ENCODE measurements around the gene FAM83B. TPM values are rescaled to one million over a fixed set of nuclear protein-coding genes. Genes with fewer than 3 reads are reported as not detected.
A peak's percentile ranks its signal among the peaks of the same experiment; 100 is the strongest.

FAM83B gene
- total and polyA plus RNA-seq, 2 of the 13 experiments (the other 11 are each of a cell fraction or from before 2014, with no cell fraction given) = not detected

DNA sequence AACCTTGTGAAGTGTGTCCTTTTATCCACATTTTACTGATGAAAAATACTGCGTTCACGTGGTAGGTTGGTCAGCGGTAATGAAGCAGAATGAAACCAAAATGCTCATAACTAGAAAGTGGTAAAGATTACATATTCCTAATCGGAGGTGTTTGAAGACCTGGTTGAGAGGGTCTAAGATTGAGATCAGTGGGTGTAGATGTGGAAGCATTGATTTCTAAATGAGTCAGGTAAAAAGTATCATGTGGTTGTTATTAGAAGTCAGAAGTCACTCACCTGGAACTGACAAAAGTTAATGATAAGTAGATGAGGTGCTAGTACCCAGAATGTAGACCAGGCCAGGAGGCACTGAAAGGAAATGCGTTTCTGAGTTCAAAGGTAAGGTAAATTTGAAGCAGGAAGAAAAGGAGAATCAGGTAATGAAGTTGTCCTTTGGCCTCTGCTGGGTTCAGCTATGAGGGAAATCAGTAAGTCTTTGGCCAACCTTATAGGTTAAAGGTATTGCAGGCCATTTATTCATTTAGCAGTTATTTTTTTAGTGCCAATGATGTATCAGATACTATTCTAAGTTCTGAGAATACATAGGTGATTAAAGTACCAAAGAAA is 31.2 kb downstream of the FAM83B start:
- CTCF ChIA-PET (ENCODE audit: low intra/inter-chr PET ratio, low total read pairs) = interaction anchor here (1.3 to 1.5 kb wide), 2 partner anchors 115 to 191 kb away, joined by 11 to 15 read pairs; no protein-coding TSS in a partner anchor
- in situ Hi-C loops (cut with HindIII; ENCODE audit: extremely low pct_ligation_motif_present, low pct_unique_long_range_greater_than_20kb) = loop anchor here (5.0 kb wide), 1 partner anchor 189 kb away; no protein-coding TSS in a partner anchor

DNA sequence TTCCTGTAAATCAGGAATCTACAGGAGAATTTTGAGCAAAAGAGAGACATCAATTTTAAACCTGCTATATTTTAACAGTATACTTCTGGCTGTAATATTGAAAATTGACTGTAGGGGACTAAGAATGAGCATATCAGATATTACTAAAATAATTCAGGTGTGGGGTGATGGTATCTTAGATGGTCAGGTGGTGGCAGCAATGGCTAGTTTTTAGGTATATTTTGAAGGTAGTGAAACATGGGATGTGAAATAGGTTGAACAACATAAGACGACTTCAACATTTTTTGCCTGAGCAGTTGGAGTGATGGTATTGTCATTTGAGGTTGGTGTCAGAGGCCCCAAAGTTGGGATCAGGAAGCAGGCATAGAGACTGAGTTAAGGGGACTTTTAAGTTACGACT is 32.1 kb downstream of the FAM83B start:
- in situ Hi-C loops (cut with HindIII; ENCODE audit: extremely low pct_ligation_motif_present, low pct_unique_long_range_greater_than_20kb) (loop anchor here (5.0 kb wide), 1 partner anchor 189 kb away; no protein-coding TSS in a partner anchor), intact Hi-C loops (cut with micrococcal nuclease; ENCODE audit: unreplicated experiment) (loop anchor here (1.0 to 2.0 kb wide), 3 partner anchors 115 to 892 kb away; no protein-coding TSS in a partner anchor)
- peak; percentile 28 for DNase-seq (ENCODE audit: low spot score)
- Histone ChIP-seq H4K20me1 (ENCODE audit: insufficient read depth, low read length) (no peaks in the 10 kb centered on the region; the same call in 1 of the 2 replicates), H2AFZ (ENCODE audit: low read length) (no peak overlapping the region), H3K9ac (ENCODE audit: insufficient read depth, low read depth, low read length) (no peak overlapping the region), H3K36me3 (replicated peaks in 1 of 2; ENCODE audit: control insufficient read depth in 1 of 2, insufficient read depth in 2 of 2, low read length in 2 of 2) (no peaks in the 10 kb centered on the region), H3K4me2 (ENCODE audit: low read depth, low read length) (no peak overlapping the region), H3K4me3 (replicated peaks in 1 of 3; ENCODE audit: insufficient read depth in 1 of 3, low read depth in 2 of 3, low read length in 3 of 3) (no peak overlapping the region), H3K4me1 (ENCODE audit: insufficient read depth, low read length) (no peaks in the 10 kb centered on the region), H3K9me3 (ENCODE audit: low read length) (no peaks in the 10 kb centered on the region), H3K79me2 (ENCODE audit: insufficient read depth, low read length) (no peaks in the 10 kb centered on the region), H3K27me3 (ENCODE audit: control insufficient read depth in 1 of 2, insufficient read depth in 2 of 2, low read length in 2 of 2) (no peaks in the 10 kb centered on the region), H3K27ac (ENCODE audit: extremely low read length, insufficient read depth, low read length) (no peak overlapping the region)
- TF ChIP-seq SMC3 (IDR thresholded peaks at IDR 0.05; ENCODE audit: low read length) (peak; percentile 35; the same call in 1 of the 2 replicates), STAG1 (CRISPR knock-in tag; IDR thresholded peaks at IDR 0.05) (peak; percentile 76), RAD21 (CRISPR knock-in tag; IDR thresholded peaks at IDR 0.05) (0 out of 2 replicates have a peak, but pooled peaks have one; percentile 40), ZNF101 (CRISPR knock-in tag; IDR thresholded peaks at IDR 0.05; ENCODE audit: borderline replicate concordance, low read depth) (no peak)
- TF ChIP-seq, protein P1, sequence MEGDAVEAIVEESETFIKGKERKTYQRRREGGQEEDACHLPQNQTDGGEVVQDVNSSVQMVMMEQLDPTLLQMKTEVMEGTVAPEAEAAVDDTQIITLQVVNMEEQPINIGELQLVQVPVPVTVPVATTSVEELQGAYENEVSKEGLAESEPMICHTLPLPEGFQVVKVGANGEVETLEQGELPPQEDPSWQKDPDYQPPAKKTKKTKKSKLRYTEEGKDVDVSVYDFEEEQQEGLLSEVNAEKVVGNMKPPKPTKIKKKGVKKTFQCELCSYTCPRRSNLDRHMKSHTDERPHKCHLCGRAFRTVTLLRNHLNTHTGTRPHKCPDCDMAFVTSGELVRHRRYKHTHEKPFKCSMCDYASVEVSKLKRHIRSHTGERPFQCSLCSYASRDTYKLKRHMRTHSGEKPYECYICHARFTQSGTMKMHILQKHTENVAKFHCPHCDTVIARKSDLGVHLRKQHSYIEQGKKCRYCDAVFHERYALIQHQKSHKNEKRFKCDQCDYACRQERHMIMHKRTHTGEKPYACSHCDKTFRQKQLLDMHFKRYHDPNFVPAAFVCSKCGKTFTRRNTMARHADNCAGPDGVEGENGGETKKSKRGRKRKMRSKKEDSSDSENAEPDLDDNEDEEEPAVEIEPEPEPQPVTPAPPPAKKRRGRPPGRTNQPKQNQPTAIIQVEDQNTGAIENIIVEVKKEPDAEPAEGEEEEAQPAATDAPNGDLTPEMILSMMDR (CRISPR knock-in tag; IDR thresholded peaks at IDR 0.05) = peak; percentile 55
- TF ChIP-seq, protein P2, sequence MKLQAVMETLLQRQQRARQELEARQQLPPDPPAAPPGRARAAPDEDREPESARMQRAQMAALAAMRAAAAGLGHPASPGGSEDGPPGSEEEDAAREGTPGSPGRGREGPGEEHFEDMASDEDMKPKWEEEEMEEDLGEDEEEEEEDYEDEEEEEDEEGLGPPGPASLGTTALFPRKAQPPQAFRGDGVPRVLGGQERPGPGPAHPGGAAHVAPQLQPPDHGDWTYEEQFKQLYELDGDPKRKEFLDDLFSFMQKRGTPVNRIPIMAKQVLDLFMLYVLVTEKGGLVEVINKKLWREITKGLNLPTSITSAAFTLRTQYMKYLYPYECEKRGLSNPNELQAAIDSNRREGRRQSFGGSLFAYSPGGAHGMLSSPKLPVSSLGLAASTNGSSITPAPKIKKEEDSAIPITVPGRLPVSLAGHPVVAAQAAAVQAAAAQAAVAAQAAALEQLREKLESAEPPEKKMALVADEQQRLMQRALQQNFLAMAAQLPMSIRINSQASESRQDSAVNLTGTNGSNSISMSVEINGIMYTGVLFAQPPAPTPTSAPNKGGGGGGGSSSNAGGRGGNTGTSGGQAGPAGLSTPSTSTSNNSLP (IDR thresholded peaks at IDR 0.05; ENCODE audit: low read depth, low read length) = peak; percentile 45; the same call in 1 of the 2 replicates
- ChIA-PET CTCF (ENCODE audit: low intra/inter-chr PET ratio, low total read pairs) (interaction anchor here (1.3 to 1.5 kb wide), 2 partner anchors 114 to 190 kb away, joined by 11 to 15 read pairs; no protein-coding TSS in a partner anchor), POLR2A (no interaction called here)
- FAIRE-seq = no peak
- WGBS (ENCODE audit: low lambda C conversion rate) = 21% methylated on average over 2 of the region's 2 CpGs
- no TSS peak for BruUV-seq (replicated peaks)
- peak; percentile 79 for ATAC-seq

More for the DNA sequence above, 31.2 kb downstream of the FAM83B start:
- no peak for ATAC-seq
- H4K20me1 ChIP-seq (ENCODE audit: insufficient read depth, low read length) = no peaks in the 10 kb centered on the region; the same call in 1 of the 2 replicates
- no peak for DNase-seq (ENCODE audit: low spot score)
- H3K79me2 ChIP-seq (ENCODE audit: insufficient read depth, low read length) = no peaks in the 10 kb centered on the region
- TF ChIP-seq NFE2 (CRISPR knock-in tag; IDR thresholded peaks at IDR 0.05) (no peak), POLR2G (IDR thresholded peaks at IDR 0.05; ENCODE audit: low read depth, low read length) (no peak), SMYD3 (CRISPR knock-in tag; IDR thresholded peaks at IDR 0.05) (no peak), KLF15 (CRISPR knock-in tag; IDR thresholded peaks at IDR 0.05; ENCODE audit: borderline replicate concordance) (no peak)
- TF ChIP-seq, protein P3, sequence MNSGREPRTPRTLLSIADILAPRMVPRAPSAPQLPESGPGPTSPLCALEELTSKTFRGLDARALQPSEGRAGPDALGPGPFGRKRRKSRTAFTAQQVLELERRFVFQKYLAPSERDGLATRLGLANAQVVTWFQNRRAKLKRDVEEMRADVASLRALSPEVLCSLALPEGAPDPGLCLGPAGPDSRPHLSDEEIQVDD (CRISPR knock-in tag; IDR thresholded peaks at IDR 0.05; ENCODE audit: borderline replicate concordance) = no peak
- no peak overlapping the region for H3K27ac ChIP-seq (ENCODE audit: extremely low read length, insufficient read depth, low read length)
- H3K36me3 ChIP-seq (replicated peaks in 1 of 2; ENCODE audit: control insufficient read depth in 1 of 2, insufficient read depth in 2 of 2, low read length in 2 of 2) = no peaks in the 10 kb centered on the region
- H3K4me1 ChIP-seq (ENCODE audit: insufficient read depth, low read length) = no peaks in the 10 kb centered on the region
- POLR2A ChIA-PET = no interaction called here
- H3K9me3 ChIP-seq (ENCODE audit: low read length) = no peaks in the 10 kb centered on the region
- no peak overlapping the region for H3K9ac ChIP-seq (ENCODE audit: insufficient read depth, low read depth, low read length)
- no peak overlapping the region for H3K4me2 ChIP-seq (ENCODE audit: low read depth, low read length)
- no peak overlapping the region for H2AFZ ChIP-seq (ENCODE audit: low read length)
- WGBS (ENCODE audit: low lambda C conversion rate) = 6% methylated on average over 5 of the region's 5 CpGs
- FAIRE-seq = no peak
- intact Hi-C loops (cut with micrococcal nuclease; ENCODE audit: unreplicated experiment) = loop anchor here (1.0 to 2.0 kb wide), 3 partner anchors 115 to 891 kb away; no protein-coding TSS in a partner anchor
- H3K27me3 ChIP-seq (ENCODE audit: control insufficient read depth in 1 of 2, insufficient read depth in 2 of 2, low read length in 2 of 2) = no peaks in the 10 kb centered on the region
- no peak overlapping the region for H3K4me3 ChIP-seq (replicated peaks in 1 of 3; ENCODE audit: insufficient read depth in 1 of 3, low read depth in 2 of 3, low read length in 3 of 3)
- no TSS peak for BruUV-seq (replicated peaks)

All from HepG2 (cell line).